GM15510 (cell line): ENCODE results near the gene ITSN1.

Source experiments
- POLR2A ChIP-seq: IDR thresholded peaks from 3 replicates; pipeline ENCODE4 v1.6.1; 2011; ENCODE audit warnings: borderline replicate concordance; ENCODE audit not compliant: insufficient read length; ENCODE audit errors: extremely low read depth

The ITSN1 gene

GRCh38 chr21:33648555-33648954, 6.3 kb downstream of the ITSN1 start:
- no peak for TF ChIP-seq POLR2A

GRCh38 chr21:33650230-33650629, 7.9 kb downstream of the ITSN1 start:
- no peak for TF ChIP-seq POLR2A

- TF ChIP-seq POLR2A = no peak
Observed at GRCh38 chr21:33650929-33651509, 8.7 kb downstream of the ITSN1 start.

GRCh38 chr21:33651965-33652680, 9.8 kb downstream of the ITSN1 start:
- no peak for TF ChIP-seq POLR2A

- no peak for TF ChIP-seq POLR2A
Observed at GRCh38 chr21:33654412-33654811, 12.1 kb downstream of the ITSN1 start.

DNA sequence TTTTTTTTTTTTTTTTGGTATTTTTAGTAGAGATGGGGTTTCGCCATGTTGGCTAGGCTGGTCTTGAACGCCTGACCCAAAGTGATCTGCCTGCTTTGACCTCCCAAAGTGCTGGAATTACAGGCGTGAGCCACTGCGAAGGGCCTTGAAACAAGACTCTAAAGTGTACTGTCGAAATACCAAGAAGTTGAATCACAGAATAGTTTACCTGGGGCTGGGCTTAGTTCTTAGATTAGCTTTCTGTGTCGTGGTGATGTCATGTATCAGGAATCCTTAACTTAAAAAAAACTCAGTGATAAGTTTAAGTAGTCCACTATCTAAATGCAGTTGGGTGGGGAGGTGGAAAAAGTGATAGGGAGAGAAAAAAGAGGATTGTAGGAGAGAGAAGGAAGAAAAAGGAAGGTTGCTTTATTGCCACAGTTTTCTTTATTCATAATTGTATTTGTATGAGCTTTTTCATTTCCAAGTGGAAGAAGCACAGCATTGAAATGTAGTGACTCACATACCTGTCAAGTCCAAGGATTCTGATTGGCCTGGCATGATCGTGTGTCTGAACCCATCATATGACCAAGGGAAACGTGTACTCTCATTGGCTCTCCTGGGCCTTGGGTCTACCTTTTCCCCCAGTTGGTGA, 13.4 kb downstream of the ITSN1 start:
- no peak for TF ChIP-seq POLR2A

DNA sequence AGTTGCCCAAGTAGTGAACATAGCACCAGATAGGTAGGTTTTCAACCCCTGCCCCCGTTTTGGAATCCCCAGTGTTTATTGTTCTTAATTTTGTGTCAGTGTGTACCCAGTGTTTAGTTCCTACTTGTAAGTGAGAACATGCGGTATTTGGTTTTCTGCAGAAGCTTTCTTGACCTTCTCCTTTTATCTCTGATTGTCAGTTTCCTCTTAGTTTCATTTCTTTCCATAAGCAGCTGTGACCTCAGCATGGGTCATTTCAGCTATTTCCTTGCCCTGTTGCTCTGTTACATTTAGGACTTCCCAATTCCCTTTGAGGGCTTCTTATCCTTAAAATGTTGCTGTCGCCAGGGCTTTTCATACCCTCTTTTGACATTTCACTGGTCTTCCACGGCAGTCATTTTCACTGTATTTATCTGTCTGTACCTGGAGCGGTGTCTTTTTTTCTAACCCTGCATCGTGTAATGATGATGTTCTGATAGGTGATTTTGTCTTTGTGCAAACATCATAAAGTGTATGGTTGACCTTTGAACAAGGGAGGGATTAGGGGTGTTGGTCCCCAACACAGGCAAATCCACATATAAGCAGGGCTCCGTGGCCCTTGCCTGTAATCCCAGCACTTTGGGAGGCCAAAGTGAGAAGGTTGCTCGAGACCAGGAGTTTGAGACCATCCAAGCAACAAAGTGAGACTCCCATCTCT, 15.0 kb downstream of the ITSN1 start:
- no peak for TF ChIP-seq POLR2A

- no peak for TF ChIP-seq POLR2A
Observed at GRCh38 chr21:33658919-33659567, 16.7 kb downstream of the ITSN1 start.

- TF ChIP-seq POLR2A = no peak
Observed at GRCh38 chr21:33659568-33659949, 17.3 kb downstream of the ITSN1 start.

DNA sequence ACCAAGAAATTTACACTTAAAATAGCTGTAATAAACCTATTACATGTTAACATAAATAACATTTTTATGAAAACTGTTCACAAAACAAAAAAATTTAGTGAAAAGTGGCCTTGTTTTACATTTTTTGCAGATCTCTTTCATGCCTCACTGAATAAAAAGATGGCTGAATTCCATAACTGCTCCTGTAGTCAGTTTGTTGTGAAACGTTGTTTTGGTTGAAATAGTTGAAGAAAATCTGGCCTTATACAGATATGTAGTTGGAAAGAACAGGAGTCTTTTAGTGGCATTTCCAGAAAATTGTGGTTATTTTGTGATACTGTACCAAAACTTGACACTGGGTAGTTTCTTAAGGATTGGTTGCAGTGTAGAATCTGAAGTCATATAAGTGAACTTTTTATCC, 18.1 kb downstream of the ITSN1 start:
- no peak for TF ChIP-seq POLR2A

DNA sequence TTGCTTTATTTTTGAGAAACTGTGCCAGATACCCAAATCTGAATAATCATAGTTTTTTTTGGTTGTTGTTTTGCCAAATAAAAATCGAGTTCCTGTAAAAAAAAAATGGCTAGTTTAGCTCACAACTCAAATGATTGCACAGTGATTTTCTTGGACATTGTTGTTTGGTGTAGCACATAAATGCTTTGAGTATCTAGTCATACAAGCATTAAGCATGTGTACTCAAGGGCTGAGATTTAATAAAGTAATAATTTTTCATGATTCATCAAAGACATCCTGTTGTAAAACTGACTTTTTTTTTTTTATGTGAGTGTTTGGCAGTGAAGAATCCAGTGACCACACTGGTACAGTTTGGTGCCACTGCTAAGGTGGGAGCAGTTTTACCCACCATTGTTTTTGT, 18.8 kb downstream of the ITSN1 start:
- no peak for TF ChIP-seq POLR2A

DNA sequence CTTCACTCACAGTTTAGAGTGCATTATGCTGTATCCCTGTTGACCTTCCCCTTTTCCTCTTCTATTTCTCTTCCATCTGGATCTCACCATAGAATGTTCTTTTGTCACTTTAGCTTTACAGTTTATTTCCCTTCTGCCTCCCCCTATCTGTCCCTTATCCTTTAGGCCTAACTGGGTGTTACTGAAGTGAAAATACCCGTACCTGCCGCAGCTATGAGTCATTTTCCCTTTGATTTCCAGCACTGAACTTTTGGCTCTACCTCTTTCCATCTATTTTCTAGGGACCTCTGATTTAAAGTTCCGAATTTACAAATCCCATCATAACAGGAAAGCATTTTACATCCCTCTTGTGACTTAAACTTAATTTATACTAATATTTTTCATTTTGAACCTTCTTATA, 19.7 kb downstream of the ITSN1 start:
- no peak for TF ChIP-seq POLR2A

DNA sequence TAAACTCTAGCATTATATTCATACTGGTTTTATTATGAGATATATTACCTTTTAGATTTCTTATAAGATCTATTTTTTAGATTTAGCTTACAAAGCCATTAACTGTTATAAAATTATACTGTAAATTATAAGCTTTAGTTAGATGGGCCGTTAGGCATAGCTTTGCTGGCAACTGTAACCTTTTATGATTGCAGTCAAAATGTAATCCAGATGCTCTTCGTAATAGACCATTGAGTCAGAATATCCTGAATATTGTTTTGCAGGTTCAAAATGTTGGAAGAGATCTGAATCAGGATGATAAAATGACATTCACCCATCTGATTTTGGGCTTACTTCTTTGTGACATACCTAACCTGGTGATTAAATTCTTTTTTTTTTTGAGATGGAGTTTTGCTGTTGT, 20.9 kb downstream of the ITSN1 start:
- TF ChIP-seq POLR2A = no peak

GRCh38 chr21:33664135-33664534, 21.8 kb downstream of the ITSN1 start:
- TF ChIP-seq POLR2A = no peak

GRCh38 chr21:33666153-33666552, 23.9 kb downstream of the ITSN1 start:
- TF ChIP-seq POLR2A = no peak

GRCh38 chr21:33667636-33668035, 25.3 kb downstream of the ITSN1 start:
- TF ChIP-seq POLR2A = no peak

GRCh38 chr21:33668180-33668579, 25.9 kb downstream of the ITSN1 start:
- no peak for TF ChIP-seq POLR2A
